Astrocyte (in vitro differentiated cells and primary cell): ENCODE data around the gene HOXA4.

Experiments used
- EZH2 ChIP-seq: IDR thresholded peaks from 2 replicates; pipeline ENCODE4 v1.6.1; 2012; ENCODE audit warnings: mild to moderate bottlenecking, low read length, inconsistent platforms; ENCODE audit not compliant: insufficient read depth
- TF ChIP-seq, protein P1 (sequence below): IDR thresholded peaks from 2 replicates; pipeline ENCODE4 v1.5.1; 2011; ENCODE audit warnings: low read depth, mild to moderate bottlenecking, inconsistent platforms, low read length, moderate library complexity; ENCODE audit not compliant: insufficient read depth

DNA sequence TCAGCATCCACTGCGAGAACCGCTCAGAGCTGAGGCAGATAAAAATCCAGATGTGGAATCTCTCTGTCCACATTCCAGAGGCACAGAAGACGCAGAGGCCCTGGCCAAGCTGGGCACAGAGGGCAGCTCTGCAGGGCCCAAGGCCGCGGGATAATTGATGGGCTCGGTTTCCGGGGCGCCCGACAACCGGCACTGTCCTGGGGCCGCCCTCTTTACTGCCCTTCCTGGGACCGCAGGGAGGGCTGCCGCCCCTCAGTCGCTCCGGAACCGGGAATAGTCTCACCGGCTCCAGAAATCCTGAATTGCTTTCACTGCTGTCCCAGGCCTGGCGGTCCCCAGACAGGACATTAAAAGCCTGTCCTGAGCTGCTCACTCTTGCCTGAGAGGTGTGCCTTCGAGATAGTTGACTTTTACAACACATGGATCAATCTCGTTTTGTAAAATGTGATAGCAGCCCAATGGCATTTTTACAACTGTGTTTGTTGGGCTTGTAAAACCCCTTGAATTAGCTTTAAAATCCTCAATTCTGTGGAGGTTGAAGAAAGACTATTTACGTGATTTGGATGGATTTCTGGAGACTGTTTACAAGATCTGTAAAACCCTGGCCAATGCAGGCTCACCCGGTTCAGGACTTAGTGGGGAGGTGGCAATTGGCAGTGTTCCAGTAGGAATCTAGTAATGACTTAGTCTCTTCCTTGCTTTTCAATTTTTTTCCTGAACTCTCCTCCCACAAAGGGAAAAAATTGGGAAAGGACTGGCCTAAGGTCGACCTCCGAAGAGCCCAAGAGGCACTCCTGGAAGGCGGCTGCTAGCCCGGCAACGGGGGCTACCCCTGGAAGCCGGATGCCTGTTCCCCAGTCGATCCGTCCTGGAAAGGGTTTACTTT, 18.4 kb upstream of the HOXA4 start:
- no peak for TF ChIP-seq EZH2
- TF ChIP-seq, protein P1, sequence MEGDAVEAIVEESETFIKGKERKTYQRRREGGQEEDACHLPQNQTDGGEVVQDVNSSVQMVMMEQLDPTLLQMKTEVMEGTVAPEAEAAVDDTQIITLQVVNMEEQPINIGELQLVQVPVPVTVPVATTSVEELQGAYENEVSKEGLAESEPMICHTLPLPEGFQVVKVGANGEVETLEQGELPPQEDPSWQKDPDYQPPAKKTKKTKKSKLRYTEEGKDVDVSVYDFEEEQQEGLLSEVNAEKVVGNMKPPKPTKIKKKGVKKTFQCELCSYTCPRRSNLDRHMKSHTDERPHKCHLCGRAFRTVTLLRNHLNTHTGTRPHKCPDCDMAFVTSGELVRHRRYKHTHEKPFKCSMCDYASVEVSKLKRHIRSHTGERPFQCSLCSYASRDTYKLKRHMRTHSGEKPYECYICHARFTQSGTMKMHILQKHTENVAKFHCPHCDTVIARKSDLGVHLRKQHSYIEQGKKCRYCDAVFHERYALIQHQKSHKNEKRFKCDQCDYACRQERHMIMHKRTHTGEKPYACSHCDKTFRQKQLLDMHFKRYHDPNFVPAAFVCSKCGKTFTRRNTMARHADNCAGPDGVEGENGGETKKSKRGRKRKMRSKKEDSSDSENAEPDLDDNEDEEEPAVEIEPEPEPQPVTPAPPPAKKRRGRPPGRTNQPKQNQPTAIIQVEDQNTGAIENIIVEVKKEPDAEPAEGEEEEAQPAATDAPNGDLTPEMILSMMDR = no peak
